Liver (tissue), 9 donors: ENCODE data around the gene KRT37. TPM values are rescaled to one million over a fixed set of nuclear protein-coding genes. Genes with fewer than 3 reads are reported as not detected.

ENCODE experiments used
- DNase-seq: peaks from one replicate; pipeline ENCODE4 v3.0.0-alpha.2; 2017; ENCODE audit warnings: low spot score
- H3K27ac ChIP-seq, 2 donors: one replicate each; pipeline ENCODE4 v1.7.0; 2013; ENCODE audit warnings: inconsistent platforms in 2 of 2, low read length in 2 of 2, control low read depth in 1 of 2, low read depth in 1 of 2, mild to moderate bottlenecking in 1 of 2
- H3K27me3 ChIP-seq, 4 donors: one replicate each; pipeline versions ENCODE4 v1.6.1 to v1.7.0; 2013; ENCODE audit warnings: low read length in 3 of 4, inconsistent platforms in 1 of 4, mild to moderate bottlenecking in 1 of 4, moderate library complexity in 1 of 4; ENCODE audit not compliant: control insufficient read depth in 4 of 4, insufficient read depth in 4 of 4
- H3K36me3 ChIP-seq, 4 donors: one replicate each; pipeline versions ENCODE4 v1.6.1 to v1.7.0; 2013; ENCODE audit warnings: low read length in 3 of 4, mild to moderate bottlenecking in 3 of 4, low read depth in 1 of 4, moderate library complexity in 1 of 4; ENCODE audit not compliant: control insufficient read depth in 4 of 4, insufficient read depth in 3 of 4
- H3K4me1 ChIP-seq, 4 donors: one replicate each; pipeline versions ENCODE4 v1.6.1 to v1.7.0; 2013; ENCODE audit warnings: low read length in 3 of 4, mild to moderate bottlenecking in 3 of 4, moderate library complexity in 1 of 4; ENCODE audit not compliant: control insufficient read depth in 4 of 4, insufficient read depth in 4 of 4
- H3K4me3 ChIP-seq, 3 donors: one replicate each; pipeline versions ENCODE4 v1.6.1 to v1.7.0; 2013; ENCODE audit warnings: low read length in 3 of 3, control low read depth in 1 of 3, low read depth in 1 of 3, mild to moderate bottlenecking in 1 of 3
- H3K9ac ChIP-seq, 2 donors: one replicate each; pipeline ENCODE4 v1.7.0; 2013; ENCODE audit warnings: low read length in 2 of 2, mild to moderate bottlenecking in 2 of 2, moderate library complexity in 2 of 2, control low read depth in 1 of 2, low read depth in 1 of 2
- H3K9me3 ChIP-seq, 4 donors: one replicate each; pipeline versions ENCODE4 v1.6.1 to v1.7.0; 2013; ENCODE audit warnings: low read length in 3 of 4; ENCODE audit not compliant: control insufficient read depth in 4 of 4
- FOXA1 ChIP-seq: IDR thresholded peaks from 2 replicates; pipeline ENCODE4 v1.6.1; 2016; ENCODE audit warnings: antibody characterized with exemption
- FOXA2 ChIP-seq: IDR thresholded peaks from 2 replicates; pipeline ENCODE4 v1.6.1; 2016; ENCODE audit warnings: antibody characterized with exemption
- GABPA ChIP-seq, 2 donors: IDR thresholded peaks in 1 of 2; conservative IDR thresholded peaks in 1 of 2; 2 replicates each; pipeline ENCODE4 v1.6.1; 2016; ENCODE audit warnings: antibody characterized with exemption in 2 of 2, mild to moderate bottlenecking in 1 of 2, moderate library complexity in 1 of 2
- HNF4G ChIP-seq: IDR thresholded peaks from 2 replicates; pipeline ENCODE4 v1.6.1; 2016; ENCODE audit warnings: antibody characterized with exemption
- JUND ChIP-seq, 2 donors: IDR thresholded peaks; 2 replicates each; pipeline ENCODE4 v1.6.1; 2016; ENCODE audit warnings: antibody characterized with exemption in 2 of 2
- RAD21 ChIP-seq, 2 donors: IDR thresholded peaks; 2 replicates each; pipeline ENCODE4 v1.6.1; 2016; ENCODE audit warnings: antibody characterized with exemption in 2 of 2, mild to moderate bottlenecking in 2 of 2
- REST ChIP-seq: IDR thresholded peaks from 2 replicates; pipeline ENCODE4 v1.6.1; 2016; ENCODE audit warnings: antibody characterized with exemption, mild to moderate bottlenecking
- RXRA ChIP-seq, 2 donors: IDR thresholded peaks; 2 replicates each; pipeline ENCODE4 v1.6.1; 2017 to 2018; ENCODE audit warnings: antibody characterized with exemption in 2 of 2, mild to moderate bottlenecking in 1 of 2
- SP1 ChIP-seq: IDR thresholded peaks from 2 replicates; pipeline ENCODE4 v1.6.1; 2018; ENCODE audit warnings: antibody characterized with exemption, mild to moderate bottlenecking
- TAF1 ChIP-seq: conservative IDR thresholded peaks from 2 replicates; pipeline ENCODE4 v1.6.1; 2016; ENCODE audit warnings: antibody characterized with exemption, mild to moderate bottlenecking
- YY1 ChIP-seq: IDR thresholded peaks from 2 replicates; pipeline ENCODE4 v1.6.1; 2016; ENCODE audit warnings: antibody characterized with exemption, mild to moderate bottlenecking
- WGBS: extraction: QIAGEN DNeasy Blood & Tissue Kit; methylation state at CpG from one replicate; pipeline ENCODE4 v1.1.7; 2013; 5-methylcytosine and 5-hydroxymethylcytosine counted together
- polyA plus RNA-seq, 2 donors: library from polyadenylated mRNA; stranded (reverse) in 1 of 2; unstranded in 1 of 2; fragments of 200-250 nt in 1 of 2; fragments of >200 nt in 1 of 2; fragmentation: Nextera tagmentation in 1 of 2; extraction: Ambion mirVana in 1 of 2; gene quantifications; one replicate each; pipeline versions ENCODE4 v1.2.1 to v1.2.3, GENCODE V29; 2013 to 2015
- total RNA-seq, 2 donors: library from RNA; depleted of rRNA; stranded (reverse); fragments of >200 nt; gene quantifications; one replicate each; pipeline ENCODE4 v1.2.3, GENCODE V29; 2014
- TF ChIP-seq, protein P1 (sequence below): IDR thresholded peaks from 2 replicates; pipeline ENCODE4 v1.6.1; 2016; ENCODE audit warnings: antibody characterized with exemption
- TF ChIP-seq, protein P2 (sequence below): IDR thresholded peaks from 2 replicates; pipeline ENCODE4 v1.6.1; 2016; ENCODE audit warnings: antibody characterized with exemption
- TF ChIP-seq, protein P3 (sequence below): IDR thresholded peaks from 2 replicates; pipeline ENCODE4 v1.6.1; 2016; ENCODE audit warnings: antibody characterized with exemption
- donor health status: healthy.
- donor health status: healthy.
- donor health status: healthy.
- donor health status: healthy.
- donor health status: healthy.

Gene KRT37
- total and polyA plus RNA-seq, 4 donors: not detected

DNA sequence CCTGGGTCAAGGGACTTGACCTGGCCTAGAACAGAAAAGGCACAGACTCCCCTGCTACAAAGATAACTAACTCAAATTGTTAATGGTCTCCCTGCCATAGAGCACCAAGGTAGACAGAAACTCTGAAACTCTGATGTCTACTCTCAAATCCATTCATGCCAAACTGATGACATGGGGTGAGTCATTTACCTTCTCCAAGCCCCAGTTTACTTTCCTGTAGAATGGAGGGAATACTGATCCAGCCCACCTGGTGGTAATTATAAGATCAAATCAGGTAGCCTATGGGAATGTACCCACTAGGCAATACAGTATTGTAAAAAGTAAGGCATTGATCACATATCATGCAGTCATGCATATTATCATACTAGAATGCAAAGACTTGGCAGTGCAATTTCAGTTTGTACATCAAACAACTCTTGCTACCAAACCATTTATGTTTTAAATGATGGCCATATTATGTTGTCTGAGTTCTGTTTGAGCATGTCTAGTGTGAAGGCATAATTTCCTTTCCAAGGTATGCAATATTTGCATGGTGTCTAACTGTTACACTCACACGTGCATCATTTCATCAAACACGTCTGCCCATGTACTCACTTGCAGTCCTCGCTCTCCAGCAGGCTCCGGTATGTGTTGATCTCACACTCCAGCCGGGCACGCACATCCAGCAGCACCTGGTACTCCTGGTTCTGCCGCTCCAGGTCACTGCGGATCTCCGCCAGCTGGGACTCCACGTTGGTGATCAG, 30.0 kb downstream of the KRT37 start:
- TF ChIP-seq FOXA1 (no peak), HNF4G (no peak), TAF1 (no peak), YY1 (no peak), RXRA (IDR thresholded peaks at IDR 0.05) (no peak), FOXA2 (no peak), JUND (IDR thresholded peaks at IDR 0.05) (no peak), RAD21 (IDR thresholded peaks at IDR 0.05) (no peak), SP1 (no peak), GABPA (IDR thresholded peaks at IDR 0.05 in 1 of 2, conservative IDR thresholded peaks at IDR 0.05 in 1 of 2) (no peak), REST (no peak)
- TF ChIP-seq, protein P1, sequence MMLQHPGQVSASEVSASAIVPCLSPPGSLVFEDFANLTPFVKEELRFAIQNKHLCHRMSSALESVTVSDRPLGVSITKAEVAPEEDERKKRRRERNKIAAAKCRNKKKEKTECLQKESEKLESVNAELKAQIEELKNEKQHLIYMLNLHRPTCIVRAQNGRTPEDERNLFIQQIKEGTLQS: no peak
- TF ChIP-seq, protein P2, sequence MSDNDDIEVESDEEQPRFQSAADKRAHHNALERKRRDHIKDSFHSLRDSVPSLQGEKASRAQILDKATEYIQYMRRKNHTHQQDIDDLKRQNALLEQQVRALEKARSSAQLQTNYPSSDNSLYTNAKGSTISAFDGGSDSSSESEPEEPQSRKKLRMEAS: no peak
- DNase-seq: no peak
- H3K27me3 ChIP-seq: no peaks in the 10 kb centered on the region
- no peaks in the 10 kb centered on the region for H3K9me3 ChIP-seq
- H3K27ac ChIP-seq: no peak overlapping the region
- no peaks in the 10 kb centered on the region for H3K36me3 ChIP-seq
- H3K4me3 ChIP-seq: no peak overlapping the region
- H3K9ac ChIP-seq: no peak overlapping the region
- 87% methylated on average over 10 of the region's 10 CpGs for WGBS
- no peaks in the 10 kb centered on the region for H3K4me1 ChIP-seq

DNA sequence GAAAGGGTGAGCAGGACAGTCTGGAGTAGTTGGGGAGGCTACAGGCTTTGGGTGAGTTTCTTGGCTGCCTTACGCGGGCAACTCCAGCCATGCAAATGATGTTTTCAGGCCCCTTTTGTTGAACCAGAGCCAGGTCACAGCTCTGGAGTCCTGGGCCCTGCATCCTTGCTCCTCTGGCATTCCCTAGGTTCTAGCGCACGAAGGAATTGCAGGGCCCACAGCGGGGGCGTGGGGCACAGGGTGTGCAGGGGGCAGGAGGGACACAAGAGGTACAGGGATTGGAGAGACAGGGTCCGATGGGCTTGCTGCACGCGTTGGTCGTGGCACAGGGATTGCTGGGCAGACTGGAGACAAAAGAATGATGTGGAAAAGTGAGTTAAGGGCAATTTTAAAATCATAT, 30.6 kb downstream of the KRT37 start:
- no peaks in the 10 kb centered on the region for H3K9me3 ChIP-seq
- H3K4me1 ChIP-seq: no peaks in the 10 kb centered on the region
- H3K27me3 ChIP-seq: no peaks in the 10 kb centered on the region
- no peak overlapping the region for H3K4me3 ChIP-seq
- H3K9ac ChIP-seq: no peak overlapping the region
- no peak overlapping the region for H3K27ac ChIP-seq
- no peak for TF ChIP-seq SP1
- TF ChIP-seq RAD21 (IDR thresholded peaks at IDR 0.05): no peak
- TF ChIP-seq, protein P1: no peak
- TF ChIP-seq HNF4G: no peak
- TF ChIP-seq, protein P3, sequence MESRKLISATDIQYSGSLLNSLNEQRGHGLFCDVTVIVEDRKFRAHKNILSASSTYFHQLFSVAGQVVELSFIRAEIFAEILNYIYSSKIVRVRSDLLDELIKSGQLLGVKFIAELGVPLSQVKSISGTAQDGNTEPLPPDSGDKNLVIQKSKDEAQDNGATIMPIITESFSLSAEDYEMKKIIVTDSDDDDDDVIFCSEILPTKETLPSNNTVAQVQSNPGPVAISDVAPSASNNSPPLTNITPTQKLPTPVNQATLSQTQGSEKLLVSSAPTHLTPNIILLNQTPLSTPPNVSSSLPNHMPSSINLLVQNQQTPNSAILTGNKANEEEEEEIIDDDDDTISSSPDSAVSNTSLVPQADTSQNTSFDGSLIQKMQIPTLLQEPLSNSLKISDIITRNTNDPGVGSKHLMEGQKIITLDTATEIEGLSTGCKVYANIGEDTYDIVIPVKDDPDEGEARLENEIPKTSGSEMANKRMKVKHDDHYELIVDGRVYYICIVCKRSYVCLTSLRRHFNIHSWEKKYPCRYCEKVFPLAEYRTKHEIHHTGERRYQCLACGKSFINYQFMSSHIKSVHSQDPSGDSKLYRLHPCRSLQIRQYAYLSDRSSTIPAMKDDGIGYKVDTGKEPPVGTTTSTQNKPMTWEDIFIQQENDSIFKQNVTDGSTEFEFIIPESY: no peak
- WGBS: 89% methylated on average over 10 of the region's 10 CpGs
- no peaks in the 10 kb centered on the region for H3K36me3 ChIP-seq
- DNase-seq: no peak
